HepG2 (cell line): ENCODE measurements around the gene ANAPC16. TPM values are rescaled to one million over a fixed set of nuclear protein-coding genes. Genes with fewer than 3 reads are reported as not detected.

Source experiments
- AHR ChIP-seq: IDR thresholded peaks from 2 replicates; pipeline ENCODE4 v1.6.1; 2018; ENCODE audit warnings: missing genetic modification reagents, missing compliant biosample characterization
- ARHGAP35 ChIP-seq: sonication (generic); formaldehyde crosslinking; IDR thresholded peaks from 2 replicates; pipeline ENCODE4 v1.9.0; 2022; ENCODE audit warnings: mild to moderate bottlenecking, inconsistent platforms, moderate library complexity, missing genetic modification reagents, borderline replicate concordance
- JUND ChIP-seq: sonication (generic); formaldehyde crosslinking; IDR thresholded peaks from 2 replicates; pipeline ENCODE4 v1.8.0; 2022; ENCODE audit warnings: mild to moderate bottlenecking, missing genetic modification reagents
- KDM1A ChIP-seq: IDR thresholded peaks from 2 replicates; pipeline ENCODE4 v1.6.1; 2016; ENCODE audit warnings: missing compliant biosample characterization
- MTA3 ChIP-seq: sonication (generic); formaldehyde crosslinking; IDR thresholded peaks from 2 replicates; pipeline ENCODE4 v1.4.0; 2020; ENCODE audit warnings: missing genetic modification reagents
- SATB2 ChIP-seq: sonication (generic); formaldehyde crosslinking; IDR thresholded peaks from 2 replicates; pipeline ENCODE4 v1.5.0; 2020; ENCODE audit warnings: missing genetic modification reagents
- U2AF1 ChIP-seq: fragments of 200-400 bp; formaldehyde crosslinking; optimal IDR thresholded peaks from 2 replicates; pipeline ENCODE3; 2017; ENCODE audit warnings: mild to moderate bottlenecking, low read depth, low read length
- ZFP1 ChIP-seq: IDR thresholded peaks from 2 replicates; pipeline ENCODE4 v1.6.1; 2016
- ZNF143 ChIP-seq: sonication (generic); formaldehyde crosslinking; IDR thresholded peaks from 2 replicates; pipeline ENCODE4 v1.4.0; 2020; ENCODE audit warnings: missing genetic modification reagents
- ZNF232 ChIP-seq: sonication (generic); formaldehyde crosslinking; IDR thresholded peaks from 2 replicates; pipeline ENCODE4 v1.4.0; 2020; ENCODE audit warnings: missing genetic modification reagents, borderline replicate concordance
- ZNF335 ChIP-seq: sonication (generic); formaldehyde crosslinking; IDR thresholded peaks from 2 replicates; pipeline ENCODE4 v1.4.0; 2020; ENCODE audit warnings: missing genetic modification reagents
- ZNF354B ChIP-seq: sonication (generic); formaldehyde crosslinking; IDR thresholded peaks from 2 replicates; pipeline ENCODE4 v1.8.0; 2022; ENCODE audit warnings: mild to moderate bottlenecking, missing genetic modification reagents
- ZNF567 ChIP-seq: sonication (generic); formaldehyde crosslinking; IDR thresholded peaks from 2 replicates; pipeline ENCODE4 v1.8.1; 2023; ENCODE audit warnings: mild to moderate bottlenecking, missing genetic modification reagents, borderline replicate concordance
- ZNF703 ChIP-seq: sonication (generic); formaldehyde crosslinking; IDR thresholded peaks from 2 replicates; pipeline ENCODE4 v1.5.1; 2020; ENCODE audit warnings: missing genetic modification reagents, mild to moderate bottlenecking, moderate library complexity, borderline replicate concordance
- ZNF770 ChIP-seq: sonication (generic); formaldehyde crosslinking; IDR thresholded peaks from 2 replicates; pipeline ENCODE4 v1.5.0; 2020; ENCODE audit warnings: mild to moderate bottlenecking, missing genetic modification reagents
- ZNF816 ChIP-seq: sonication (generic); formaldehyde crosslinking; IDR thresholded peaks from 2 replicates; pipeline ENCODE4 v1.8.0; 2022; ENCODE audit warnings: missing genetic modification reagents, mild to moderate bottlenecking, borderline replicate concordance
- ZSCAN12 ChIP-seq: sonication (generic); formaldehyde crosslinking; IDR thresholded peaks from 2 replicates; pipeline ENCODE4 v1.9.0; 2021; ENCODE audit warnings: mild to moderate bottlenecking, missing genetic modification reagents
- polyA plus RNA-seq, 8 experiments: library from polyadenylated mRNA; depleted of rRNA in 3 of 8; stranded (reverse) in 7 of 8; unstranded in 1 of 8; fragments of >200 nt; fragmentation: Illumina TruSeq in 4 of 8; extraction: Trizol in 4 of 8; gene quantifications; 2 replicates each; pipeline versions ENCODE4 v1.2.1 to v1.2.3, GENCODE V29; 2011 to 2016; ENCODE audit warnings: low read depth in 4 of 8, missing spikeins in 1 of 8, mixed read lengths in 1 of 8; ENCODE audit not compliant: insufficient read depth in 1 of 8
- total RNA-seq, 5 experiments: library from RNA; depleted of rRNA; stranded (reverse); fragments of >200 nt; fragmentation: Illumina TruSeq; extraction: Trizol; gene quantifications; 2 replicates each; pipeline ENCODE4 v1.2.3, GENCODE V29; 2016; ENCODE audit warnings: low read depth in 1 of 5
- TF ChIP-seq, protein P1 (sequence below): sonication (generic); formaldehyde crosslinking; IDR thresholded peaks from one replicate; pipeline ENCODE4 v1.5.1; 2020; ENCODE audit warnings: mild to moderate bottlenecking, missing genetic modification reagents; ENCODE audit errors: not compliant biosample characterization
- TF ChIP-seq, protein P2 (sequence below): sonication (generic); formaldehyde crosslinking; IDR thresholded peaks from 2 replicates; pipeline ENCODE4 v1.8.1; 2023; ENCODE audit warnings: missing genetic modification reagents, inconsistent platforms, borderline replicate concordance

Gene ANAPC16
- total and polyA plus RNA-seq, 2 of the 13 experiments (the other 11 are each of a cell fraction or from before 2014, with no cell fraction given): 74.8 to 89.4 TPM

DNA sequence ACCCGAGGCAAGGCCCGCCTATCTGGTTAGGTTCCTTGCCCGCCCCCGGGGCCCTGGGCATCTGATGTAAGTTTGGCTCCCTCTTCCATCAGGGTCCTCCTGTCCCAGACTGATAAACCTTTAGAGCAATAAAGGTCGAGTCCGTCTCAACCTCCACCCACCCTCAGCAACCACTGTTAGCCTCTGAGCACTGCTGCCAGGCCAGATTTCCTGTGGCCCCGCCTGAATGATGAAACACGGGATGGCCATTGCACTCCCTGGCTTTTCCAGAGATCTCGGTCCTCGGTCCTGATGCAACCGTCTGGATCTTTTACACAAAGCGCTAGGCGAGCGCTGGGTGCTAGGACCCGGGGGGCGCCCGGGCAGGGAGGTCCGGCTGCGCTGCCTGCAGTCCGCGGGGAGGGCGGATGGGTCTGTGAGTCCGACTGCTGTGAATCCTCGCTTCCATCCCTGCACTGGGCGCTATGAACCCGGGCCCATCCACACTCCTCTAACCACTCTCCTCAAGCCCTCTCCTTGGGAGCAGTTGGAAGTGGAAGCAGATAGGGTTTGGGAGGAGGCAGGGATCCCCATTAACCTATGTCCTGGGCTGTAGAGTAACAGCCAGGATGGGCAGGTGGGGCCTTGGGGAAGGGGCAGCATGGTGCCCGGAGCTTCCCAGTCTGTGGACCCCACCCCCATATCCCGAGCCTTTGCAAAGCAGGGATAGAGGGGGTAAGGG, 57.0 kb downstream of the ANAPC16 start (continued):
- TF ChIP-seq, protein P1, sequence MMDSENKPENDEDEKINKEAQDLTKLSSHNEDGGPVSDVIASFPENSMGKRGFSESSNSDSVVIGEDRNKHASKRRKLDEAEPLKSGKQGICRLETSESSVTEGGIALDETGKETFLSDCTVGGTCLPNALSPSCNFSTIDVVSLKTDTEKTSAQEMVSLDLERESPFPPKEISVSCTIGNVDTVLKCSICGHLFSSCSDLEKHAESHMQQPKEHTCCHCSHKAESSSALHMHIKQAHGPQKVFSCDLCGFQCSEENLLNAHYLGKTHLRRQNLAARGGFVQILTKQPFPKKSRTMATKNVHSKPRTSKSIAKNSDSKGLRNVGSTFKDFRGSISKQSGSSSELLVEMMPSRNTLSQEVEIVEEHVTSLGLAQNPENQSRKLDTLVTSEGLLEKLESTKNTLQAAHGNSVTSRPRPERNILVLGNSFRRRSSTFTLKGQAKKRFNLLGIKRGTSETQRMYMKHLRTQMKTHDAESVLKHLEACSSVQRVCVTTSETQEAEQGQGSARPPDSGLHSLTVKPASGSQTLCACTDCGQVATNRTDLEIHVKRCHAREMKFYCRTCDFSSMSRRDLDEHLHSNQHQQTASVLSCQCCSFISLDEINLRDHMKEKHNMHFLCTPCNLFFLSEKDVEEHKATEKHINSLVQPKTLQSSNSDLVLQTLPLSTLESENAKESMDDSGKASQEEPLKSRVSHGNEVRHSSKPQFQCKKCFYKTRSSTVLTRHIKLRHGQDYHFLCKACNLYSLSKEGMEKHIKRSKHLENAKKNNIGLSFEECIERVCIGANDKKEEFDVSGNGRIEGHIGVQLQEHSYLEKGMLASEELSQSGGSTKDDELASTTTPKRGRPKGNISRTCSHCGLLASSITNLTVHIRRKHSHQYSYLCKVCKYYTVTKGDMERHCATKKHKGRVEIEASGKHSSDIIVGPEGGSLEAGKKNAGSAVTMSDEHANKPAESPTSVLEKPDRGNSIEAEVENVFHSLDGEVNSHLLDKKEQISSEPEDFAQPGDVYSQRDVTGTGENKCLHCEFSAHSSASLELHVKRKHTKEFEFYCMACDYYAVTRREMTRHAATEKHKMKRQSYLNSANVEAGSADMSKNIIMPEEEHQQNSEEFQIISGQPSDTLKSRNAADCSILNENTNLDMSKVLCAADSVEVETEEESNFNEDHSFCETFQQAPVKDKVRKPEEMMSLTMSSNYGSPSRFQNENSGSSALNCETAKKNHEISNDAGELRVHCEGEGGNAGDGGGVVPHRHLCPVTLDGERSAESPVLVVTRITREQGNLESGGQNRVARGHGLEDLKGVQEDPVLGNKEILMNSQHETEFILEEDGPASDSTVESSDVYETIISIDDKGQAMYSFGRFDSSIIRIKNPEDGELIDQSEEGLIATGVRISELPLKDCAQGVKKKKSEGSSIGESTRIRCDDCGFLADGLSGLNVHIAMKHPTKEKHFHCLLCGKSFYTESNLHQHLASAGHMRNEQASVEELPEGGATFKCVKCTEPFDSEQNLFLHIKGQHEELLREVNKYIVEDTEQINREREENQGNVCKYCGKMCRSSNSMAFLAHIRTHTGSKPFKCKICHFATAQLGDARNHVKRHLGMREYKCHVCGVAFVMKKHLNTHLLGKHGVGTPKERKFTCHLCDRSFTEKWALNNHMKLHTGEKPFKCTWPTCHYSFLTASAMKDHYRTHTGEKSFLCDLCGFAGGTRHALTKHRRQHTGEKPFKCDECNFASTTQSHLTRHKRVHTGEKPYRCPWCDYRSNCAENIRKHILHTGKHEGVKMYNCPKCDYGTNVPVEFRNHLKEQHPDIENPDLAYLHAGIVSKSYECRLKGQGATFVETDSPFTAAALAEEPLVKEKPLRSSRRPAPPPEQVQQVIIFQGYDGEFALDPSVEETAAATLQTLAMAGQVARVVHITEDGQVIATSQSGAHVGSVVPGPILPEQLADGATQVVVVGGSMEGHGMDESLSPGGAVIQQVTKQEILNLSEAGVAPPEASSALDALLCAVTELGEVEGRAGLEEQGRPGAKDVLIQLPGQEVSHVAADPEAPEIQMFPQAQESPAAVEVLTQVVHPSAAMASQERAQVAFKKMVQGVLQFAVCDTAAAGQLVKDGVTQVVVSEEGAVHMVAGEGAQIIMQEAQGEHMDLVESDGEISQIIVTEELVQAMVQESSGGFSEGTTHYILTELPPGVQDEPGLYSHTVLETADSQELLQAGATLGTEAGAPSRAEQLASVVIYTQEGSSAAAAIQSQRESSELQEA: no peak
- no peak for TF ChIP-seq ZNF143 (CRISPR knock-in tag)
- peak; percentile 69; the same call in 1 of the 2 replicates for TF ChIP-seq ZFP1
- TF ChIP-seq ZNF335 (CRISPR knock-in tag): peak; percentile 86
- no peak; the same call in 1 of the 2 replicates for TF ChIP-seq SATB2
- no peak; the same call in 1 of the 2 replicates for TF ChIP-seq ZSCAN12 (CRISPR knock-in tag)
- TF ChIP-seq, protein P2, sequence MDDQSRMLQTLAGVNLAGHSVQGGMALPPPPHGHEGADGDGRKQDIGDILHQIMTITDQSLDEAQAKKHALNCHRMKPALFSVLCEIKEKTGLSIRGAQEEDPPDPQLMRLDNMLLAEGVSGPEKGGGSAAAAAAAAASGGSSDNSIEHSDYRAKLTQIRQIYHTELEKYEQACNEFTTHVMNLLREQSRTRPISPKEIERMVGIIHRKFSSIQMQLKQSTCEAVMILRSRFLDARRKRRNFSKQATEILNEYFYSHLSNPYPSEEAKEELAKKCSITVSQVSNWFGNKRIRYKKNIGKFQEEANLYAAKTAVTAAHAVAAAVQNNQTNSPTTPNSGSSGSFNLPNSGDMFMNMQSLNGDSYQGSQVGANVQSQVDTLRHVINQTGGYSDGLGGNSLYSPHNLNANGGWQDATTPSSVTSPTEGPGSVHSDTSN (CRISPR knock-in tag): no peak
- no peak for TF ChIP-seq AHR (CRISPR knock-in tag)
- TF ChIP-seq ZNF703 (CRISPR knock-in tag): no peak
- peak; percentile 80 for TF ChIP-seq KDM1A (CRISPR knock-in tag)
- 0 out of 2 replicates have a peak, but pooled peaks have one; percentile 80 for TF ChIP-seq ZNF354B (CRISPR knock-in tag)
- no peak for TF ChIP-seq ZNF567 (CRISPR knock-in tag)
- no peak for TF ChIP-seq MTA3 (CRISPR knock-in tag)
- no peak for TF ChIP-seq ZNF816 (CRISPR knock-in tag)
- peak; percentile 37; the same call in 1 of the 2 replicates for TF ChIP-seq ZNF770 (CRISPR knock-in tag)
- TF ChIP-seq U2AF1: no peak
- TF ChIP-seq ZNF232: no peak
- TF ChIP-seq ARHGAP35 (CRISPR knock-in tag): no peak
- peak; percentile 67; the same call in 1 of the 2 replicates for TF ChIP-seq JUND (CRISPR knock-in tag)
